Left ventricle myocardium superior (tissue), 1 donor: Measurements from ENCODE around the gene COA1. TPM values are rescaled to one million over a fixed set of nuclear protein-coding genes. Genes with fewer than 3 reads are reported as not detected.
A peak's percentile ranks its signal among the peaks of the same experiment; 100 is the strongest.
"Not testable (repeated sequence)": the region's sequence is repeated elsewhere in the genome, so short reads cannot be mapped to it uniquely, and the experiment has no call there.

ENCODE experiments used
- ATAC-seq: fragments of 200-7000 bp; cut with Tn5 transposase; one replicate; pipeline ENCODE4 v1.9.1; 2020; ENCODE audit warnings: mild to moderate bottlenecking, moderate library complexity
- DNase-seq: peaks from one replicate; pipeline ENCODE4 v3.0.0-alpha.2; 2020
- intact Hi-C: fragments of 100-400 bp; cut with micrococcal nuclease; formaldehyde crosslinking; loops from one replicate; pipeline ENCODE4 v1.11.0; 2022
- total RNA-seq: library from RNA; stranded (reverse); fragmentation: NEBNext Ultra II Directional; extraction: Animal tissue kit (Norgen Biotek cat#: 25700); gene quantifications from one replicate; pipeline ENCODE4 v1.2.1, GENCODE V29; 2021
- donor health status: DM: no; HTN: yes; CAD: no; lungs with severe emphysema.

COA1 gene
- total RNA-seq, 1 donor from 2014 or later, result 72.5 TPM

GRCh38 chr7:43698460-43699255, 30.7 kb downstream of the COA1 start:
- no peak for ATAC-seq
- intact Hi-C loops, result no loop called here

GRCh38 chr7:43697690-43698089, 31.6 kb downstream of the COA1 start:
- DNase-seq (no peak), ATAC-seq (no peak)
- intact Hi-C loops, result no loop called here

More at GRCh38 chr7:43698460-43699255, 30.7 kb downstream of the COA1 start:
- no peak for DNase-seq

GRCh38 chr7:43695365-43695764, 34.0 kb downstream of the COA1 start:
- intact Hi-C loops, result no loop called here
- ATAC-seq (no peak), DNase-seq (no peak)

GRCh38 chr7:43694399-43694748, 34.9 kb downstream of the COA1 start:
- ATAC-seq, result no peak
- intact Hi-C loops, result no loop called here

GRCh38 chr7:43693687-43694398, 35.5 kb downstream of the COA1 start:
- DNase-seq, result no peak
- intact Hi-C loops, result no loop called here
- no peak for ATAC-seq

More at GRCh38 chr7:43694399-43694748, 34.9 kb downstream of the COA1 start:
- no peak for DNase-seq

GRCh38 chr7:43692582-43693373, 36.5 kb downstream of the COA1 start:
- no peak for DNase-seq
- ATAC-seq, result no peak
- intact Hi-C loops, result no loop called here

GRCh38 chr7:43691611-43692010, 37.7 kb downstream of the COA1 start:
- DNase-seq (no peak), ATAC-seq (no peak)
- intact Hi-C loops, result no loop called here

- intact Hi-C loops, result no loop called here
- ATAC-seq (no peak), DNase-seq (no peak)
These were observed 40.2 kb downstream of the COA1 start for GRCh38 chr7:43689115-43689514.

- DNase-seq, intact Hi-C loops, ATAC-seq: not testable (repeated sequence)
These were observed 41.5 kb downstream of the COA1 start for GRCh38 chr7:43687866-43688265.

GRCh38 chr7:43686991-43687390, 42.3 kb downstream of the COA1 start:
- intact Hi-C loops, result no loop called here
- no peak for ATAC-seq

GRCh38 chr7:43680736-43681135, 48.6 kb downstream of the COA1 start:
- intact Hi-C loops, result no loop called here
- DNase-seq (no peak), ATAC-seq (no peak)

More at GRCh38 chr7:43686991-43687390, 42.3 kb downstream of the COA1 start:
- DNase-seq, result no peak

GRCh38 chr7:43679210-43680068, 49.9 kb downstream of the COA1 start:
- intact Hi-C loops, result no loop called here
- ATAC-seq (peak; percentile 30), DNase-seq (no peak)

- ATAC-seq (no peak), DNase-seq (no peak)
- intact Hi-C loops, result no loop called here
These were observed 51.0 kb downstream of the COA1 start for GRCh38 chr7:43678315-43678714.

- intact Hi-C loops, result no loop called here
- DNase-seq (no peak), ATAC-seq (no peak)
These were observed 51.5 kb downstream of the COA1 start for GRCh38 chr7:43677864-43678263.

- intact Hi-C loops, result no loop called here
- ATAC-seq (peak; percentile 54), DNase-seq (no peak)
These were observed 54.5 kb downstream of the COA1 start for GRCh38 chr7:43674559-43675436.

- intact Hi-C loops, ATAC-seq: not testable (repeated sequence)
These were observed 55.9 kb downstream of the COA1 start for GRCh38 chr7:43673243-43673976.

GRCh38 chr7:43671521-43671920, 57.8 kb downstream of the COA1 start:
- no peak for ATAC-seq
- intact Hi-C loops, result no loop called here

More at GRCh38 chr7:43673243-43673976, 55.9 kb downstream of the COA1 start:
- not testable (repeated sequence) for DNase-seq

More at GRCh38 chr7:43671521-43671920, 57.8 kb downstream of the COA1 start:
- no peak for DNase-seq
